Astrocyte (in vitro differentiated cells and primary cell): ENCODE results near the gene CLEC2D. TPM values are rescaled to one million over a fixed set of nuclear protein-coding genes. Genes with fewer than 3 reads are reported as not detected.
"Not testable (repeated sequence)": the region's sequence is repeated elsewhere in the genome, so short reads cannot be mapped to it uniquely, and the experiment has no call there.

Source experiments
- DNase-seq: peaks from one replicate; pipeline ENCODE4 v3.0.0-alpha.2; 2010; ENCODE audit warnings: low read depth
- FAIRE-seq: peaks from 2 replicates; lab custom pipeline; 2011; peaks lifted over from hg19 to GRCh38; lab: Jason Lieb, UNC
- H2AFZ ChIP-seq: 2 replicates; pipeline ENCODE4 v1.6.0; 2012; ENCODE audit warnings: low read depth, low read length, inconsistent platforms
- H3K27ac ChIP-seq: 2 replicates; pipeline ENCODE4 v1.5.1; 2011; ENCODE audit warnings: low read depth, low read length, inconsistent platforms
- H3K27me3 ChIP-seq: 2 replicates; pipeline ENCODE4 v1.6.0; 2011; ENCODE audit warnings: low read length, inconsistent platforms; ENCODE audit not compliant: insufficient read depth
- H3K36me3 ChIP-seq: 2 replicates; pipeline ENCODE4 v1.5.1; 2011; ENCODE audit warnings: low read length, inconsistent platforms; ENCODE audit not compliant: insufficient read depth
- H3K4me1 ChIP-seq: 2 replicates; pipeline ENCODE4 v1.5.1; 2011; ENCODE audit warnings: low read length, inconsistent platforms; ENCODE audit not compliant: insufficient read depth
- H3K4me2 ChIP-seq: 2 replicates; pipeline ENCODE4 v1.6.0; 2012; ENCODE audit warnings: low read length, inconsistent platforms
- H3K4me3 ChIP-seq: 2 replicates; pipeline ENCODE4 v1.5.1; 2011; ENCODE audit warnings: low read depth, mild to moderate bottlenecking, low read length, inconsistent platforms; ENCODE audit not compliant: insufficient read depth
- H3K79me2 ChIP-seq: 2 replicates; pipeline ENCODE4 v1.6.0; 2012; ENCODE audit warnings: mild to moderate bottlenecking, low read length, inconsistent platforms; ENCODE audit not compliant: insufficient read depth
- H3K9ac ChIP-seq: 2 replicates; pipeline ENCODE4 v1.6.0; 2012; ENCODE audit warnings: mild to moderate bottlenecking, low read length, inconsistent platforms
- H3K9me3 ChIP-seq: 2 replicates; pipeline ENCODE4 v1.5.1; 2012; ENCODE audit warnings: low read depth, mild to moderate bottlenecking, low read length, inconsistent platforms; ENCODE audit not compliant: insufficient read depth
- H4K20me1 ChIP-seq: 2 replicates; pipeline ENCODE4 v1.6.0; 2012; ENCODE audit warnings: low read length, inconsistent platforms; ENCODE audit not compliant: insufficient read depth
- H3K27ac Mint-ChIP-seq: one replicate; pipeline ENCODE4 v1.8.0; 2021; ENCODE audit warnings: mild to moderate bottlenecking, mixed read lengths; ENCODE audit not compliant: unreplicated experiment
- H3K27me3 Mint-ChIP-seq: one replicate; pipeline ENCODE4 v1.8.0; 2021; ENCODE audit warnings: low read depth, mixed read lengths; ENCODE audit not compliant: unreplicated experiment
- H3K36me3 Mint-ChIP-seq: one replicate; pipeline ENCODE4 v1.8.0; 2021; ENCODE audit warnings: low read depth, mixed read lengths; ENCODE audit not compliant: unreplicated experiment
- H3K4me1 Mint-ChIP-seq: one replicate; pipeline ENCODE4 v1.8.0; 2021; ENCODE audit warnings: low read depth, mixed read lengths; ENCODE audit not compliant: unreplicated experiment
- H3K4me3 Mint-ChIP-seq: one replicate; pipeline ENCODE4 v1.8.0; 2021; ENCODE audit warnings: mild to moderate bottlenecking, moderate library complexity, mixed read lengths; ENCODE audit not compliant: unreplicated experiment
- H3K9me3 Mint-ChIP-seq: one replicate; pipeline ENCODE4 v1.8.0; 2021; ENCODE audit warnings: mild to moderate bottlenecking, mixed read lengths; ENCODE audit not compliant: unreplicated experiment
- CTCF ChIP-seq: IDR thresholded peaks from 2 replicates; pipeline ENCODE4 v1.5.1; 2011; ENCODE audit warnings: low read depth, mild to moderate bottlenecking, inconsistent platforms, low read length, moderate library complexity; ENCODE audit not compliant: insufficient read depth
- EZH2 ChIP-seq: IDR thresholded peaks from 2 replicates; pipeline ENCODE4 v1.6.1; 2012; ENCODE audit warnings: mild to moderate bottlenecking, low read length, inconsistent platforms; ENCODE audit not compliant: insufficient read depth
- total RNA-seq: library from RNA; stranded (reverse); gene quantifications from 2 replicates; pipeline ENCODE4 v1.2.1, GENCODE V29; 2021

CLEC2D gene
- total RNA-seq, 1 donor from 2014 or later, result 4.7 TPM

GRCh38 chr12:9732921-9733461 is 63.5 kb downstream of the CLEC2D start, which contains the start of gene CLECL1:
Gene CLECL1, minus strand, starts transcription at chr12:9733097.
- Mint-ChIP-seq H3K36me3 (no peaks in the 10 kb centered on the region), H3K4me3 (no peak within 1 kb of the TSS), H3K9me3 (no peaks in the 10 kb centered on the region), H3K4me1 (no peaks in the 10 kb centered on the region), H3K27me3 (no peaks in the 10 kb centered on the region), H3K27ac (no peak within 1 kb of the TSS)
- no peak within 1 kb of the TSS for H3K4me3 ChIP-seq
- DNase-seq (no peak), FAIRE-seq (peak; percentile 20)
- no peaks in the 10 kb centered on the region for H3K79me2 ChIP-seq
- H3K4me1 ChIP-seq, result no peaks in the 10 kb centered on the region
- no peaks in the 10 kb centered on the region for H3K9me3 ChIP-seq
- no peak within 1 kb of the TSS for H3K4me2 ChIP-seq
- H3K9ac ChIP-seq, result no peak within 1 kb of the TSS
- TF ChIP-seq EZH2, result no peak
- no peak for TF ChIP-seq CTCF
- H2AFZ ChIP-seq, result no peak within 1 kb of the TSS
- no peaks in the 10 kb centered on the region for H3K27me3 ChIP-seq
- no peaks in the 10 kb centered on the region for H4K20me1 ChIP-seq
- no peaks in the 10 kb centered on the region for H3K36me3 ChIP-seq
- H3K27ac ChIP-seq, result no peak within 1 kb of the TSS

GRCh38 chr12:9735601-9736000 is 66.1 kb downstream of the CLEC2D start:
- no peaks in the 10 kb centered on the region for H3K27me3 ChIP-seq
- H3K79me2 ChIP-seq, result no peaks in the 10 kb centered on the region
- H3K4me1 ChIP-seq, result no peaks in the 10 kb centered on the region
- no peak for DNase-seq
- no peak overlapping the region for H2AFZ ChIP-seq
- H3K4me2 ChIP-seq, result no peak overlapping the region
- no peaks in the 10 kb centered on the region for H4K20me1 ChIP-seq
- H3K4me3 ChIP-seq, result no peak overlapping the region
- no peaks in the 10 kb centered on the region for H3K4me1 Mint-ChIP-seq
- H3K27ac ChIP-seq, result no peak overlapping the region
- H3K9me3 Mint-ChIP-seq, result no peaks in the 10 kb centered on the region
- no peak overlapping the region for H3K4me3 Mint-ChIP-seq
- no peak for FAIRE-seq
- H3K27me3 Mint-ChIP-seq, result no peaks in the 10 kb centered on the region
- H3K27ac Mint-ChIP-seq, result no peak overlapping the region
- no peak for TF ChIP-seq EZH2
- TF ChIP-seq CTCF, result no peak
- H3K36me3 ChIP-seq, result no peaks in the 10 kb centered on the region
- no peak overlapping the region for H3K9ac ChIP-seq
- H3K36me3 Mint-ChIP-seq, result no peaks in the 10 kb centered on the region
- H3K9me3 ChIP-seq, result no peaks in the 10 kb centered on the region

- DNase-seq (no peak), FAIRE-seq (no peak)
- H3K79me2 ChIP-seq, result no peaks in the 10 kb centered on the region
- H2AFZ ChIP-seq, result no peak overlapping the region
- TF ChIP-seq CTCF (no peak), EZH2 (no peak)
- H3K36me3 Mint-ChIP-seq, result no peaks in the 10 kb centered on the region
- H3K27me3 Mint-ChIP-seq, result no peaks in the 10 kb centered on the region
- no peak overlapping the region for H3K9ac ChIP-seq
- no peak overlapping the region for H3K4me3 ChIP-seq
- H3K27ac Mint-ChIP-seq, result no peak overlapping the region
- no peaks in the 10 kb centered on the region for H3K9me3 Mint-ChIP-seq
- no peaks in the 10 kb centered on the region for H4K20me1 ChIP-seq
- H3K4me1 ChIP-seq, result no peaks in the 10 kb centered on the region
- no peaks in the 10 kb centered on the region for H3K36me3 ChIP-seq
- H3K4me3 Mint-ChIP-seq, result no peak overlapping the region
- no peak overlapping the region for H3K4me2 ChIP-seq
- H3K4me1 Mint-ChIP-seq, result no peaks in the 10 kb centered on the region
- no peak overlapping the region for H3K27ac ChIP-seq
- peaks cover under 1% of the 10 kb centered on the region for H3K27me3 ChIP-seq
- H3K9me3 ChIP-seq, result no peaks in the 10 kb centered on the region
These were observed 67.6 kb downstream of the CLEC2D start for GRCh38 chr12:9736936-9737705.

GRCh38 chr12:9738905-9739304 is 69.4 kb downstream of the CLEC2D start:
- H3K4me3 ChIP-seq, H3K9ac ChIP-seq, H3K36me3 Mint-ChIP-seq, H3K27me3 Mint-ChIP-seq, H3K4me1 Mint-ChIP-seq, H2AFZ ChIP-seq, H3K4me3 Mint-ChIP-seq, H3K4me2 ChIP-seq, H3K36me3 ChIP-seq, H3K9me3 ChIP-seq, H4K20me1 ChIP-seq, H3K4me1 ChIP-seq, FAIRE-seq, H3K27ac Mint-ChIP-seq, H3K9me3 Mint-ChIP-seq, H3K27me3 ChIP-seq, H3K27ac ChIP-seq, H3K79me2 ChIP-seq, DNase-seq: not testable (repeated sequence)
